GM21381 (cell line): ENCODE measurements around the gene ADAMTS13.

Source experiments
- ATAC-seq: cut with Tn5 transposase; IDR thresholded peaks from one replicate; pipeline ENCODE4 v1.9.1; 2021; ENCODE audit warnings: mild to moderate bottlenecking, moderate library complexity; ENCODE audit not compliant: unreplicated experiment

ADAMTS13 gene

DNA sequence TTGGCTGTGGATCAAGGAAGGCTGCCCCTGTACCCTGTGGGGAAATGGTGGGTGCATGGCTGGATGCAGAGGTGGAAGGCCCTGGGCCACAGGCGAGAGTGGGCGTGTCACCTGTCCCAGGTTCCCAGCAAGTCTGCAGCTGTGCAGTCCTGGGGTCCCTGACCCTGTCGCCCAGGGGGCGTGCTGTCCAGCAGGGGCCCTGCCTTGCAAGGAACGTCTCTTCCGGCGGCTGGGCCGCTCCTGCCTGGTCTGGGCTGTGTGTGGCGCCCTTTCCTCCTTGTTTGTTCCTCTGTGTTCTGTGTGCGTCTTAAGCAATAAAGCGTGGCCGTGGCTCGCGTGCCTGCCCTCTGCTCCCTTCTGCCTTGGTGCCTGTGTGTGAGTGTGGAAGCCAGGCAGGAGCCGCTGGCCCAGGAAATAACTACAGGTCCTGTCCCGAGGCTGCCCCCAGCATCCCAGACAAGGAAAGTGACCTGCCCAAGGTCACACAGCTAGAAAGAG lies 48.3 kb downstream of the ADAMTS13 start:
- no peak for ATAC-seq

DNA sequence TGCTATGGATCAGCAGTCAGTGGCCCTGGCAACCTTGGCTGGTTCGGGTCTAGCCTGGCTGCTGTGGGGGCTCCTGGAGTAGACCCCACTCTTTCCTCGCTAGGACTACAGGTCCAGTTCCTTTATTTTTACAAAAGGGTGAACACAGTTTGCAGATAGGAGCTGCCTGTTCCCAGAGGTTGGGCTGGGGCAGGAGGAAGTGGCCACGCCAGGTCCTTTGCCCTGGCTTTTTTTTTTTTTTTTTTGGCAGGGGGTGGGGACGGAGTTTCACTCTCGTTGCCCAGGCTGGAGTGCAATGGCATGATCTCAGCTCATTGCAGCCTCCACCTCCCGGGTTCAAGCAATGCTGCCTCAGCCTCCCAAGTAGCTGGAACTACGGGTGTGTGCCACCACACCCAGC lies 48.8 kb downstream of the ADAMTS13 start:
- ATAC-seq, result no peak

DNA sequence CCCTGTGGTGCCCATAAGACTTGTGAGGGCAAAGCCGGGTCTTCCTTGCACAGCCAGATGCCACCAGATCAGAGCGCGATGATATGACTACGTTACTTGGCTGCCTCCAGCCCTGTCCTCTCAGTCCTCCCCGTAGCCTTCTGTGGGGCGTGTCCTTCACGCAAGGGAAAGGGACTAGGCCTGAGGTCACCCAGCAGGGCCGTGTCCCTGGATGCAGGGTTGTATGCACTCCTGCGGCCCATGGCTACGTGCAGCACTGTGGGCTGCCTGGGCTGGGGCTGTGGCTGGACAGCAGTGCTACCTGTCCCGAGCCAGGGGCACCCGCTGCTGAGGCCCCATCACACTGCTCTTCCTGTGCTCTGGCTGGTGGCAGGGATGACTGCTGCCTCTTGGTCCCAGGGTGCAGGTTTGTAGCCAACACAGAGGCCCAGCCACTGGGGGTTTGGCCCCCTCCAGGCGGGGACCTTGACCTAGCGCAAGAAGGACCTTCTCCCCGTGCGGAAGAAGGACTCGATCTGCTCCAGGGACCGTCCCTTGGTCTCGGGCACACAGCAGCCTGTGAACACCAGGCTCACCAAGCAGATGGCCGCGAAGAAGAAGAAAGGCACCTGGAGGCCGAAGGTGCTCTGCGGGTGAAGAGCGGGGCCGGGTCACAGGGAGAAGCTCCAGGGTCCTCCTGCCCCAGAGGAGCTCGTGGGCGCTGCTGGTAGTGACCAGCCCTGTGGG lies 49.5 kb downstream of the ADAMTS13 start:
- no peak for ATAC-seq

DNA sequence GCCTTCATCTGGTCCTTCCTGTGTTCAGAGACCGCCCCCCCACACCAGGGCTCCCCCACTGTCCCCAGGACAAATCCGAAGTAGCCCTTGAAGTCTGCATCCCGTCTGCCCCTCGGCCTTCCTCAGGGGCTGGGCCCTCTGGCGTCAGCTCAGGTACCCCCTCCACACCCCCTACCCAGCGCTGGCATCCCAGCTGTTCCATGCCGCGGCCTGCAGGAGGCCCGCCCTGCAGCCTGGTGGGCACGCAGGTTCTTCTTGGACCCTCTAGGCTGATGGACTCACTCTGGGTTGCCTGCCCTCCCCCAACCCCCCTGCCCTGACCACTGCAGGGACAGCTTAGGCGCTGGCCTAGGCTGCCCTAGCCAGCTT lies 50.1 kb downstream of the ADAMTS13 start:
- no peak for ATAC-seq

DNA sequence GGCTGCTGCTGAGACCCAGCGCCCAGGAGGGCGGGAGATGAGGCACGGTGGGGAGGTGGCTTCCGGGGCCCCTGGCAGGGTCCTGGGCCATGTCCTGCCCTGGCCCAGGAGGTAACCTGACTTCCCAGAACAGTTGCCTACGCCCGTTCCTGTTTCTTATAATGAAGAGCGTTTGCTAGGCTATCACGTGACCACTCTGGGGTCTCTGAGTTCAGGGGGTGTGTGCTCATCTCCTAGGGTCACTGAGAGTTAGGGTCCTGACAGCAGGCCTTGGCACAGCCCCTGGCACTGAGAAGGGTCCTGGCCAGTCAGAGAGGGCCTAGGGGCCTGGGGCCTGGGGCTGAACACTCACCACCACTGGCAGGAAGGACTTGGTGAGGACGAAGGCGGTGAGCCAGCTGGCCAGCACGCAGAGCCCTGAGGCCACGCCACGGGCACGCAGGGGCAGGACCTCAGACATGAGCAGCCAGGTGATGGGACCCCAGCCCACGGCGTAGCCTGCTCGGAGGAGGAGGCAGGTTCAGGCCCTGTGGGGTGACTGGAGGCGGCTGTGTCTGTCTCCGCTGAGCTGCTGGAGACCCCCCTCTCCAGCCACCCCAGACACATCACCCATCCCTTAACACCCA lies 50.7 kb downstream of the ADAMTS13 start:
- ATAC-seq, result no peak

DNA sequence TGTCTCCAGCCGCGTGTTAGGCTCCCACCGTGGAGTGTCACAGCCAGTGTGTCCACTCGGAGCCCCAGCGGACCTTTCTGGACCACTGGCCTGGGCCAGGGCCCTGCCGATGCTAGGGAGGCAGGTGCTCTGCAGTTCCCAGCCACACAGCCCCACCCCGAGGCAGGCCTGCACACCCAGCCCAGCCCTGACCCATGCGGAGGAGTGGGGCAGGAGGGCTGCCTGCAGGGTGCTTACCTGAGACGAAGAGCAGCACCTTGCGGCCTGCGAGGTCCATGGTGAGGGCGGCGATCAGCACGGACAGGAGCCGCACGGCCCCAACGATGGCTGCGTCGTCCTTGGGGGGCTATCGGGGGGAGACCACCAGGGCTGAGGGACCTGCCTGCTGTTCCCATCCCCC lies 51.6 kb downstream of the ADAMTS13 start:
- no peak for ATAC-seq

DNA sequence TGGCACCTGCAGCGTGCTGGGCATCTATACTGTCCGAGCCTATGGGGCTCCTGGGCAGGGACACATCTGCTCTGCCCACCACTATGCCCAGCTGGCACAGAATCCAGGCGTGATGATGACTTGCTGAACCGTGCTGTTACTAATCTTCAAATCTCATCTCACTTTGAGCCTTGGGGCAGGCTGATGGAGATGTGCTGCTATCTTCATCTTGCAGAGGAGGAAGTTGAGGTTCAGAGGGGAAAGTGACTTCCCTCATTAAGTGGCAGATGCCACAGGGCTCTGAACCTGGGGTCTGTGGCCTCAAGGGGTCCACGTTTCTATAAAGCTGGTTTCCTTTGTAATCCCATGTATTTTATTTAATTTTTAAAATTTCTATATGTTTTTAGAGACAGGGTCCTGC lies 52.0 kb downstream of the ADAMTS13 start:
- ATAC-seq, result no peak

DNA sequence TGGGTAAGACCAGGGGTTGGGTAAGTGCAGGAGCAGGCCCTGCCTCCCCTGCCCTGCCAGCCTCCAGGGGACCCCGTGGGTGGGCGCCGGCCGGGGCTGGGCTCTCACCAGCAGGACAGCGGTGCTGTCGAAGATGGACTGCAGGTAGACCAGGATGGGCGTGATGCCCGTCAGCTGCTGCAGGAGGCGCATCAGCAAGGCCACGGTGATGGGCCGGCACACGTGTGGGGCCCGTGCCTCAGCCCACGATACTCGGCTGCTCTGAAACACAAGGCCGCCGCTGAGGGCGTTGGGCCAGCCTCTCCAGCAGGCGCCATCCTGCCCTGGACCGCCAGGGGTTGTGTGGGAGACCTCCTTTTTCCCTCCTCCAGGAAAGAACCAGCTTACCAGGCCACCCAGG lies 52.7 kb downstream of the ADAMTS13 start:
- no peak for ATAC-seq

DNA sequence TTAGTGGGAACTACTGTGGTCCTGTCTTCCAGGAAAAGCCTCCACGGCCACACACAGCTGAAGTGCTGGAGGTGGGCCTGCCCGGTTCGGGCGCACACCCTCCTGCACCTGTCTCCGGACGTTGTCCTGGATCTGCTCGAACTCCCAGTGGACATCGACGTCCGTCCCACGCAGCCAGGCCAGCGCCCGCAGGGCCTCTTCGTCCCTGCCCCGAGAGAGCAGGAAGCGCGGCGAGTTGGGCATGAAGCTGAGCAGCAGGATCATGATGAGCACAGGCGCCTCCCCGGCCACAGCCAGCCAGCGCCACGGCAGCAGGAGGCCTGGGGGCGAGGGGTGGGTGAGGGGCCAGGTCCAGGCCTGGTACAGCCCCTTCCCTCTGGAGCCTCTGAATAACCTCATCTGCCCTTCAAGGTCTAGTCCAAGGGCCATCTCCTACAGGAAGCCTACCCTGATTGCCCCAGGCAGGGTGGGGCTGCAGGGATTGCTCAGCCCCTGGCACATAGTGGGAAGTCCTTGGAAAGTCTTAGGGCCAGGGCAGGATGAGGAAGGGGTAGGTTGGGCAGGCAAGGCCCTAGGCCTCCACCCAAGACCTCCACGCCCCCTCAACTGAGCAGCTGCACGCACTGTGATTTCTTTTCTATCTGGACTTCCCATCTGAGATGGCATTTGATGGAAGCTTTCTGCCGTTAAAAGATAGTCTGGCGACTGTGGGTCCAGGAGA lies 53.3 kb downstream of the ADAMTS13 start:
- ATAC-seq, result no peak

DNA sequence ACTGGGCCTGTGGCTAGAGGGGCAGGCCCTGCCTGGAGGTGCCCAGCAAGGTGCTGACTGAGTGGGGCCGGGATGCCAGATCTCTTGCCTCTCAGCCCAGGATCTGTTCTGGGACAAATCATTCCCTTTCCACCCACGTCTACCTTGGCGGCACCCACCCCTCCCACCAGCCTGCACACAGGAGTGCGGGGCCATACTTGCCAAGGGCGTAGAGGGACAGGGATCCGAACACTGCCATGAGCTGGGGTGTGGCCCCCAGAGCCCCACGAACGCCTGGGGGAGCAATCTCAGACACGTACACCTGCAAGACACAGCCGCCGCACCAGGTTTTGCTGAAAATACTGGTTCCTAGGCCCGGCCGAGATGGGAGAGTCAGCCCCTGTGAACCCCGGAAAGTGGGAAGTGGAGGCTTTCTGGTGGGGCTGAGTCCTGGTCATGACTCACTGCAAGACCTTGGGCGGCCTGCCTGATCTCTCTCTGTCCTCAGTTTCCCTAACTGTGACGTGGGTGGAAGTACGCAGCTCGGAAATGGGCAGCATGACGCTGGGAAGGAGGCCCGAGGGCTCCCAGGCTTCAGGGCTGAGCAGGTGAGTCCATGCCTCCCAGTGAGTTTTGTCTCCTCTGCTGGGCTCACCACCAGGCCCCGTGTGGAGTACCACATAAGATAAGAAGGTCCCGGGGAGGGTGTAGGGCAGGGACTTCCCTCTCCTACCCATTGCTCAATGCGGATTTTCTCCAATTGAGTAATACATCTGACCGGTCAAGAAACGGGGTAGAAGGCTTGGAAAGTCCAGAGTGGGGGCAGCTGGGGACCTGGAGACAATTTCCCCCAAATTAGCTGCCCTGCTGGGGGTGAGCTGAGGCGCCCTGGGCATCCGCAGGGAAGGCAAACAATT lies 54.1 kb downstream of the ADAMTS13 start:
- ATAC-seq, result no peak

DNA sequence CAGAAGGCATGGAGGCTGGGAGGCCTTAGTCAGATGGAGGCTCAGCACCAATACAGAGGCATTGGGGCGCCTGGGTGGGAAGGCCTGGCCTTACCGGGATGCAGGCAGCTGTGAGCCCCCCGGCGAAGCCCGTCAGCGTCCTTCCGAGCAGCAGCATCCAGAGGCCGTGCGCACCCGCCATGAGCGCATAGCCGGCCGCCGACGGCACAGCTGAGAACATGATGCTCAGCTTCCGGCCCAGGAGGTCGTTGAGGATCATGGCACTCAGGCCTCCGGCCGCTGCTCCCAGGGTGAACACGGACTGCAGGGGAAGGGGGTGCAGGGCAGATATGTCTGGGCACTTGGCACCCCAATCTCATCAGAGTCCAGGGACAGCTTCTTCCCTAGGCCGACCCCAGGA lies 54.8 kb downstream of the ADAMTS13 start:
- ATAC-seq, result no peak

DNA sequence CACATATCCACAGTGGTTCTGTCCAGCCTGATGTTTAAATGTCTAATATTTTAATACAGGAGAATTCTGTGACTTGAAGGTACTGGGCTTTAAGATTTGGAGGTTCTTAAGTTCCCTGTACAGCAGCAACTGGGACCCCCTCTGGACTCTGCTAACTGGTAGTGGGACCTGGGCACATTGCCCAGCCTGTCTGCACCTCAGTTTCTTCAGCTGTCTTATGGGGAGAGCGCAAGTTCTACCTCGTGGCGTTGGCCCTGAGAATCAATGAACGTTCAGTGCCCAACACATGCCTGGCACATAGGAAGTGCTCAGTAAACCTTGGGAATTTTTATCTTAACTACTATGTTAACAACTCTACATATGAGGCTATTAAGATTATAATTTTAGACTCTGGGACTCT lies 55.3 kb downstream of the ADAMTS13 start:
- ATAC-seq, result no peak

DNA sequence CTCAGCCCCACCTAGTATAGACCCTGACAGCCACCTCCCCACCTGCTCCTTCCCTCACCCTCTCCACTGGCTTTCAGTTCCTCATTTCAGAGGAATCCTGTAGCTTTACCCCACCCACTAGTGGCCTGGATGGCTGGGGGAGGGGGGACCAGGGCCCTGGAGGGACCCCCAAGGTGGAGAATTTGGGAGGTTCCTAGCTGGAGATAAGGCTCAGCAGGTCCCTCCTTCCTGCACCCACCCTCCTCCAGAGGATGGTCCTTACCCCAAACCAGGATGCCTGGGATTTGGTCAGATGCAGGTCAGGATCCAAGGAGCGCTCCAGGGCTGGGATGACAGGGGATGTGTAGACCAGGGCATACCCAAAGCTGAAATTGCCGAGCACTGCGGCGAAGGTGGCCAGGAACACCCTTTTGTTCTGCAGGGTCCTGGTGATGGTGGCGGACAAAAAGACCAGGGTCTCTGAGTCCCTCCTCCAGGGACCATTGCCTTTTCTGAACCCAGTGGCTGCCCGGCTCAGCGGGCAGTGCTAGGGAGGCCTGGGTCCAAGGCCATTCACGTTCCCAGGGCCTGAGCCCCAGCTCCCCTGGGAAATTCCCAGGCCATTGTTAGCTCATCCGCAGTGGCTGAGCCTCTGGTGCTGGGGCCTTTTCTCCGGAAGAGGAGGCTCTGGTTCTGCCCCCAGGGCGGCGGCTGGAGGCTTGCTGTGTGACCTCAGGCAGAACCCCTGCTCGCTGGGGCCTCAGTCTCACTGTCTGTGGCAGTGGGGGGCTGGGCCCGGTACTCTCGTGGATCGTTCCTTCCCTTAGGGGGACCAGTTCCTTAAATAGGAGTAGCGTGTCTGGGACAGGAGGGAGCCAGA lies 56.1 kb downstream of the ADAMTS13 start:
- ATAC-seq, result peak; percentile 35

DNA sequence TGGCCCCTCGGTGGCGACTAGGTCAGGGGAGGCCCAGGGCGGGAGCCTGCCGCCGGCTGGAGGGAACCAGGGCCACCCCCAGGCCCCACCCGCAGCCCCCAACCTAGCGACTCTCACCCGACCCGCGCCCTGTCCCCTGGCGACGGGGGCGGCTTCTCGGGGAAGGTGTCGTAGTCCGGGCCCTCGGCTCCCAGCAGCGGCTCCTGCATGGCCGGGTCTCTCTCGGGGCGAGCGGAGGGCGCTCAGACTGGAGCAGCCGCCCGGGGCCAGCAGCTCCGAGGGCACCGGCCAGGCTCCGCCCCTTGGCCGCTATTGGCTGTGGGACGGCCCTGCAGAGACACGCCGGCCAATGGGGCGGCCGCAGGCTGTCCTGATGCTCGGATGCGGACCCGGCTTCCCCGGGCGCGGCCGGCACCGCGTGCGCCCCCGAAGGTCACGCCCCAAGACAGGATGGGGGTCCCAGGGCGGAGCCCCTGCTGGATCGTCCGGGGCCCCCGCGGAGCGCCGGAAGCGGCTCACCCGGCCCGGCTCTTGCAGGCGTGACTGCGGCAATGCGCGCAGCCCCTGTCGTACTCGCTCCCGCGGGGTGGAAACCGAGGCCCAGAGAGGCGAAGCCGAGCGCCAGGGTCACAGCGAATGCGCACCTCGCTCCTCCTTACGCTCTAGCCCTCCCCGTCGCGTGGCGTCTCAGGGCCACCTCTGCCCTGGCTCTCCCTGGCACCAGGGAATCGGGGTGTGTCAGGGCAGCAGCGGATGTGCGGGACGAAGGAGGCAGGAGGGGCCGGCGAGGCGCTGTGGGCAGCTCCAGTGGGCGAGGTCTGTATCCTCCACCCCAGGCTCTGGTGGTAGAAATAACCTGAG lies 56.9 kb downstream of the ADAMTS13 start, which contains the start of gene SLC2A6:
Gene SLC2A6 (minus strand): TSS at position 249 of the 861 bp plus-strand sequence. CDS start 40 bp downstream, at position 209.
- peak; percentile 88 for ATAC-seq

DNA sequence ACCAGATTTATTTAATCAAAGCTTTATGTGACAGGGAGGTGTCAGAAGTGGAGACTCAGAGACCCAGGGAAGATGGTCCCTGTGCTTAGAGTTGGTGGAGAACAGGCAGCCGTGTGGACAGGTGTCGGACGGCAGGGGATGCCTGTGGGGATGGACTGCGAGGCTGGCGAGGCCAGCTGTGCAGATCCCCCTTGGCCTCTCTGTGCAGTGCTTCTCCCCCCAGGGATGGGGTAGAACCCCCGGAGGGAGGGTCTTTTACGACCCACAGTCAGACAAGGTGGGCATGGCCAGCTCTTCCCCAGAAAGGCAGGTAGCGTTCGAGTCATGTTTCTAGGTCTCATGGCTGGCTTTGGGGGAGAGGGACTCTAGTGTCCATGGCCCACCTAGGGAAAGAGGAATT lies 61.4 kb downstream of the ADAMTS13 start:
- no peak for ATAC-seq

DNA sequence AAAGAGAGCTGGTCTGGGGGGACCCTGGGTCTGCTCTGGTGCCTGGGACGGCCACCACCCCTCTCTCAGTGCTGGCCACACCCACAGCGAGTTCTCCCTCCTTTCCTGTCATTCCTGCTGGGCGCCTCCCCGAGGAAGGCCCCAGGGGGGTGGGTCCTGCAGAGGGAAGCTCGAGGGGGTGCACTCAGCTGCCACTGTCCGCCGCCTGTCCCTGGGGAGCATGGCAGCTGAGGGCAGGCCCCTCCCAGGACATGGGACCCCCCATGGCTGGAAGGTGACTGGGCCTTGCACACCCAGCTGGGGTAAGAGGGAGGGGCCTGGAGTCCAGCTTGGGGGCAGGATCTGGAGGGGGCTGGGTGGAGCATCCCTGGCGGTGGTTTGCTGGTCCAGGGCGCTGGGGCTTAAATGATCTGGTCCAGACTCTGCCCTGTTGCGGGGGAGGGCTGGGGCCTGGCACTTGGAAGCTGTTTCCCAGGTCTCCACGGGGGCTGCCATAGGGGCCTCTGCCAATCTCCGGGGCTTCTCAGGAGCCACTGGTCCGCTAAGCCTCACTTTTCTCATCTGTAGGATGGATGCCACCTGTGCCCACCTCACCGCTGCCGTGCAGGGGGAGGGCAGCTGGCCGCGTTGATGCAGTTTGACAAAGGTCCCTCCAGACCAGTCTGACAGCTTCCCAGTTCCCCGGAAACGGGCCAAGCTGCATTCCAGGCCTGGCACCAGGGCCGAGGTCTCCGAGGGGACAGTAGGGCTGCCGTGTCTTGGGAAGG lies 62.7 kb downstream of the ADAMTS13 start:
- no peak for ATAC-seq

DNA sequence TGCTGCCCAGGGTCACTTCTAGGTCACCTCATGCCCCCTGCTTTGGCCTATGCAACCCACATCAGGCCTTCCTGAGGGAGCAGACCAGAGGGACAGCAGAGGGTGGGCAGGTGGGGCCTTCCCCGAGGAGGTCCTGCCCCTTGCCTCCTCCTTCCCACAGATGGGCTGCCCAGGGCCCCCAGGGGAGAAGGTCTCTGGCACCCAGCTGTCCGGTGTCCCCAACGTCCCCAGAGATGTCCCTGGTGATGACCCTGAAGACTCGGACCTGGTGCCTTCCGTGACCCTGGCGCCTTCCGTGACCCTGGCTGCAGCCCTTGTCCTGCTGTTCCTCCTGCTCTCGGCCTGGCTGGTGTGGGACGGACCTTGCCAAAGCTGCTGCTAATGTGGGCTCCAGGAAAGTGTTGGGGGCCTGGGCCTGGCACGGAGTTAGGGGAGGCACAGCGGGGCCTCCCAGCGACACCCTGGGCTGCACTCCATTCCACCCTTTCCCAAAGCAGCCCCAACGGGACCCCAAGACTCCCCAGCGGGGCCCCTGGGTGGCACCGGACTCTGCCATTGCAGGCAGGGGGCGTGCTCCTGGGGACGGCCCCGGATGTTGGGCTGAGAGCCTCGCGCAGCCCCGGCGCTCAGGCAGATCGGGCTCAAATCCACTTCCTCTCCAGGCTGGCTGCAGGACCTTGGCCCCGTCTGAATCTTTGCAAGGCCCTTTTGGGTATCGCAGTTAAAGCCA lies 63.5 kb downstream of the ADAMTS13 start:
- ATAC-seq, result peak; percentile 28

DNA sequence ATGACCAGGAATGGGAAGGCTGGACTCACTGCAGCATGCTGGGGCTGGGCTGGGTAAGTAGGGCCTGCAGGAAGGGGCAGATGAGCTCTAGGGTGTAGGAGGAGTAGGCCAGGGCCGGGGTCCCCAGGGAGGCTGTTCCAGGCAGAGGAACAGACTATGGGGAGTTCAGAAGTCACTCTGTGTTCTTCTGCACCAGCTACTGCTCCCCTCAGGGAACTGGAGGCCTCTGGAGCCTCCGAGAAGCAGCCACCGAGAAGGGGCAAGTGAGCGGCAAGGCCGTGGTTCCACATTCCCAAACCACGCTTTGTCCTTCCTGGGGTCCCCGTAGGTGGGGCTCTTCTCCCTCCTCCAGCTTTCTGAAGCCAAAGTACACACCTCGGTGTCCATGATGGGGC lies 65.2 kb downstream of the ADAMTS13 start:
- no peak for ATAC-seq
